GM23248 (cell line): ENCODE results near the gene PTAFR.

Experiments
- EZH2 ChIP-seq: fragments of 200-600 bp; sonication (generic); IDR thresholded peaks from 2 replicates; pipeline ENCODE4 v1.6.1; 2018; ENCODE audit warnings: antibody characterized with exemption, mild to moderate bottlenecking; ENCODE audit not compliant: insufficient read depth, poor library complexity, severe bottlenecking
- EZH2phosphoT487 ChIP-seq: fragments of 200-600 bp; sonication (generic); IDR thresholded peaks from 2 replicates; pipeline ENCODE4 v1.6.1; 2018; ENCODE audit warnings: antibody characterized with exemption, moderate library complexity, mild to moderate bottlenecking, low read depth; ENCODE audit not compliant: insufficient read depth

- TF ChIP-seq EZH2phosphoT487 (no peak), EZH2 (no peak)
Measured at GRCh38 chr1:28163496-28164161, 12.9 kb downstream of the PTAFR start.
